Nephron (organoid): ENCODE data around the gene CDH23.

ENCODE experiments used
- H3K27ac Mint-ChIP-seq, 3 experiments: 2 replicates each; pipeline ENCODE4 v1.8.0; 2020; ENCODE audit warnings: mixed read lengths in 3 of 3, mild to moderate bottlenecking in 2 of 3, moderate library complexity in 1 of 3
- H3K27me3 Mint-ChIP-seq: 2 replicates; pipeline ENCODE4 v1.8.0; 2021; ENCODE audit warnings: low read depth, mild to moderate bottlenecking, moderate library complexity, mixed read lengths
- H3K36me3 Mint-ChIP-seq: 2 replicates; pipeline ENCODE4 v1.8.0; 2020; ENCODE audit warnings: low read depth, mixed read lengths
- H3K4me1 Mint-ChIP-seq: 2 replicates; pipeline ENCODE4 v1.8.0; 2020; ENCODE audit warnings: mixed read lengths
- H3K4me3 Mint-ChIP-seq, 3 experiments: 2 replicates each; pipeline ENCODE4 v1.8.0; 2020; ENCODE audit warnings: mild to moderate bottlenecking in 3 of 3, mixed read lengths in 3 of 3, moderate library complexity in 2 of 3
- H3K9me3 Mint-ChIP-seq: 2 replicates; pipeline ENCODE4 v1.8.0; 2020; ENCODE audit warnings: mixed read lengths
- TF ChIP-seq, protein P1 (sequence below), 3 experiments: fragments of 200-600 bp; sonication (generic); IDR thresholded peaks; one replicate each; pipeline ENCODE4 v1.5.0; 2021; ENCODE audit warnings: antibody characterized with exemption in 3 of 3; ENCODE audit not compliant: unreplicated experiment in 3 of 3

The CDH23 gene

DNA sequence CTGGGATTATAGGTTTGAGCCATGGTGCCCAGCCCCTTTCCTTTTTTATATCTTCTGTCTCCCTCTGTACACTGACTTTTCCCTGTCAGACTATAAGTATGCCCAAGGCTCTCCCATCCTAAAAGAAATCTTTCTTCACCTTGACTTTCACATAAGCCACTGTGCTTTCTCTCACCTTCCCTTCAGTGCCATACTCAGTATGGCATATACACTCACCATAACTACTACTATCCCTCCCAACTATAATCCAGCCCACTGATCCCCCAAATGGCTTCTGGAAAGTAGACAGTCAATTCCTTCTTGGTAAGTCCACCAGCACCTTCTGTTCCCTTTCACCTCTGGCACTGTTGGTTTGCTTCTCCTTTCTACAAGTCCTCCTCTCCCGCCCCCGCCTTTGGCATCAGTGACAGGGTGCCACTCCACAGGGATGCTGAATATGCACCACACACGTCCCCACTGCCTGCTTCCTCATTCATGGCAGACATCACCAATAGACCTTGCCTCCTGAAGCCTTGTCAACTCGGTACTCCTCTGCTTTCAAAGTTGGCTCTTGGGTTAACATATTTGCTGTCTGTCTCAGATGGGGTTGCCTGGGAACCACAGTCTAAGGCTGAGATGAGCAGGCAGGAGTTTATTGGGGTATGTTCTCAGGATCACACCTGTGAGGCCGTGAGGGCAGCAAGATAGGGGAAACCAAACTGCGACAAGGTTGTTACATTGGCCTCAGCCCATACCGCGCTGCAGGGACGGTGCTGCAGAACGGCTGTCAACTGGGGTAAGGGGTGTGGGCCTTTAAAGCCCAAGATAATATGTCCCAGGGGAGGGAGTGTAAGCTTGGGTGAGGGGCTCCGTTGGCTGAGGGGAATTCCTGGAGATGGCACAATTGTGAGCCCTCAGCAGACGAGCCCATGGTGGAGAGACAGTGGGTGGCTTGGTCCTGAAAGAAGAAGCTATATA, 461.5 kb downstream of the CDH23 start:
- H3K4me1 Mint-ChIP-seq = peaks cover 15% of the 10 kb centered on the region
- TF ChIP-seq, protein P1, sequence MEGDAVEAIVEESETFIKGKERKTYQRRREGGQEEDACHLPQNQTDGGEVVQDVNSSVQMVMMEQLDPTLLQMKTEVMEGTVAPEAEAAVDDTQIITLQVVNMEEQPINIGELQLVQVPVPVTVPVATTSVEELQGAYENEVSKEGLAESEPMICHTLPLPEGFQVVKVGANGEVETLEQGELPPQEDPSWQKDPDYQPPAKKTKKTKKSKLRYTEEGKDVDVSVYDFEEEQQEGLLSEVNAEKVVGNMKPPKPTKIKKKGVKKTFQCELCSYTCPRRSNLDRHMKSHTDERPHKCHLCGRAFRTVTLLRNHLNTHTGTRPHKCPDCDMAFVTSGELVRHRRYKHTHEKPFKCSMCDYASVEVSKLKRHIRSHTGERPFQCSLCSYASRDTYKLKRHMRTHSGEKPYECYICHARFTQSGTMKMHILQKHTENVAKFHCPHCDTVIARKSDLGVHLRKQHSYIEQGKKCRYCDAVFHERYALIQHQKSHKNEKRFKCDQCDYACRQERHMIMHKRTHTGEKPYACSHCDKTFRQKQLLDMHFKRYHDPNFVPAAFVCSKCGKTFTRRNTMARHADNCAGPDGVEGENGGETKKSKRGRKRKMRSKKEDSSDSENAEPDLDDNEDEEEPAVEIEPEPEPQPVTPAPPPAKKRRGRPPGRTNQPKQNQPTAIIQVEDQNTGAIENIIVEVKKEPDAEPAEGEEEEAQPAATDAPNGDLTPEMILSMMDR (IDR thresholded peaks at IDR 0.05; ENCODE audit: unreplicated experiment in 3 of 3) = no peak
- peaks cover 3% of the 10 kb centered on the region for H3K27me3 Mint-ChIP-seq
- H3K9me3 Mint-ChIP-seq = no peaks in the 10 kb centered on the region
- no peak overlapping the region for H3K27ac Mint-ChIP-seq
- no peak overlapping the region for H3K4me3 Mint-ChIP-seq
- no peaks in the 10 kb centered on the region for H3K36me3 Mint-ChIP-seq

DNA sequence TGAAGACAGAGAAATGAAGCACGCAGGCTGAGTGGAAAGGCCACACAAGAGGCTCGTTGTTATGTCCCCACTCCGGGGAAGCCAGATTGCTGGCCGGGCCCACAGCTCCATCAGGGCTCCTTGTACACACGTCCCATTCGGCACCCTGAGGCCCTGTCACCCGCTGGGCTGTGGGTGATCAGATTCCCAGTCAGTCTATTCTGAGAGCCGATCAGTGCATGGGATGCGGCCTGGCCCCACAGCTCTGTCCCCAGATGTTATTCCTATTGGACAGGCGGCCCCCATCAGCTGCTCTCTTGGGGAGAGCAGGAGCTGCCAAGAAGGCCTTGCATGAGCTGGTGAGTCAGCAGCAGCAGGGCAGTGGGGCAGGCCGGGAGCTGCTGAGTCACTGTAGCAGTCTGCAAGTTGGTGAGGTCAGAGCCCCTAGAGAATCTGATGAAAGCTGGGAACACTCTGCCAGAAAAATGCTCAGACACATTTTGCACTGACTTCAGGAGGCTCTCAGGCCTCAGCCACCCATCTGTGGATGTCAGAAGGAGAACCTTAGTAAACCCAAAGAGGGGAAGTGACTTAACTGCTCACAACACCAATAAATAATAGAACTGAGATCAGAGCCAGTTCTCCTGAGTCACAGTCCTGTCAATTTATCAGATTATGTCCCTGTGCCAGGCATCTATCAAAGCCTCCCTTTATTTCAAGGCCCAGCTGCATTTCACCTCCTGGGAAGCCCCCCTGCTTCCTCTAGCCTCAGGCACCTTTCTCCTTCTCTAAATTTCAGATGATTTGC, 463.7 kb downstream of the CDH23 start:
- Mint-ChIP-seq H3K4me1 (peaks cover 15% of the 10 kb centered on the region), H3K36me3 (no peaks in the 10 kb centered on the region), H3K27me3 (peaks cover 3% of the 10 kb centered on the region), H3K27ac (peak overlapping the region; percentile 89 to 96 (median 91)), H3K9me3 (no peaks in the 10 kb centered on the region), H3K4me3 (no peak overlapping the region)
- TF ChIP-seq, protein P1 (IDR thresholded peaks at IDR 0.05; ENCODE audit: unreplicated experiment in 3 of 3) = no peak

DNA sequence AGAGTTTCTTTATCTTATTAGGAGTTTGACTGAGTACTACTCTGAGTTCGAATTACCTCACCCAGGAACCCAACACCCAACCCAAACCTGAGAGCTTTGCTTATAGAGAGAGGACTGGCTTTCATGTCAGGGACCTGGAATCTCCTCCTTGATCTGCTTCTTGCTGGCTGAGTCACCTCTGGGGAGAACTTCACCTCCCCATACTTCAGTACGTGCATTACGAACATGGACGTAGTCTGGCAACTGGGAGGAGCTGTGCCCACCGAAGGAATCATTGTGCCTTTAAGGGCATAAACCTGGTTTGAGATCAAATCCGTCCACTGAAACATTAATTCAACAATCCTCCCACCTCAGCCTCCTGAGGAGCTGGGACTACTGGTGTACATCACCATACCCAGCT, 466.5 kb downstream of the CDH23 start:
- TF ChIP-seq, protein P1 (IDR thresholded peaks at IDR 0.05; ENCODE audit: unreplicated experiment in 3 of 3) = no peak
- Mint-ChIP-seq H3K9me3 (peaks cover 2% of the 10 kb centered on the region), H3K27me3 (peaks cover under 1% of the 10 kb centered on the region), H3K4me1 (peaks cover 15% of the 10 kb centered on the region), H3K27ac (no peak overlapping the region), H3K36me3 (peaks cover under 1% of the 10 kb centered on the region), H3K4me3 (no peak overlapping the region)

- H3K4me1 Mint-ChIP-seq = peaks cover 10% of the 10 kb centered on the region
- H3K9me3 Mint-ChIP-seq = peaks cover 4% of the 10 kb centered on the region
- H3K36me3 Mint-ChIP-seq = peaks cover 3% of the 10 kb centered on the region
- peaks cover 4% of the 10 kb centered on the region for H3K27me3 Mint-ChIP-seq
- TF ChIP-seq, protein P1 (IDR thresholded peaks at IDR 0.05; ENCODE audit: unreplicated experiment in 3 of 3) = no peak
- no peak overlapping the region for H3K27ac Mint-ChIP-seq
- no peak overlapping the region for H3K4me3 Mint-ChIP-seq
Observed at GRCh38 chr10:71864911-71865361, 468.2 kb downstream of the CDH23 start.
